CD8-positive, alpha-beta memory T cell (primary cell): ENCODE results near the gene MCEMP1. TPM values are rescaled to one million over a fixed set of nuclear protein-coding genes. Genes with fewer than 3 reads are reported as not detected.

Source experiments
- CTCF ChIA-PET: fragments of 350-600 bp; sonication (Branson Sonifier 250); formaldehyde crosslinking; loops from one replicate; lab custom pipeline; 2021; ENCODE audit warnings: antibody characterized with exemption; lab: Charles Lee
- POLR2A ChIA-PET: fragments of 350-600 bp; sonication (Branson Sonifier 250); formaldehyde crosslinking; loops from one replicate; lab custom pipeline; 2021; ENCODE audit warnings: antibody characterized with exemption; lab: Charles Lee
- DNase-seq, 5 donors: peaks; one replicate each; pipeline versions ENCODE4 v3.0.0 to v3.0.0-alpha.2; 2020 to 2022; ENCODE audit warnings: mixed read lengths in 1 of 5
- H3K27ac ChIP-seq: one replicate; pipeline ENCODE4 v1.7.0; 2013; ENCODE audit warnings: low read depth, mild to moderate bottlenecking, low read length, moderate library complexity
- H3K27me3 ChIP-seq: 2 replicates; pipeline ENCODE4 v1.7.0; 2013; ENCODE audit warnings: low read length, mild to moderate bottlenecking; ENCODE audit not compliant: insufficient read depth, poor library complexity, severe bottlenecking
- H3K36me3 ChIP-seq: 2 replicates; pipeline ENCODE4 v1.7.0; 2013; ENCODE audit warnings: mild to moderate bottlenecking, low read length, moderate library complexity; ENCODE audit not compliant: insufficient read depth
- H3K4me1 ChIP-seq: 2 replicates; pipeline ENCODE4 v1.7.0; 2013; ENCODE audit warnings: mild to moderate bottlenecking, low read length, moderate library complexity; ENCODE audit not compliant: insufficient read depth
- H3K4me3 ChIP-seq: 2 replicates; pipeline ENCODE4 v1.7.0; 2013; ENCODE audit warnings: mild to moderate bottlenecking, low read length
- H3K9me3 ChIP-seq: 2 replicates; pipeline ENCODE4 v1.7.0; 2013; ENCODE audit warnings: mild to moderate bottlenecking, low read length
- H3K27ac Mint-ChIP-seq, 8 donors: one replicate each; pipeline ENCODE4 v1.8.0; 2020 to 2021; ENCODE audit warnings: mixed read lengths in 8 of 8, mild to moderate bottlenecking in 6 of 8, inconsistent platforms in 3 of 8, moderate library complexity in 3 of 8
- H3K27me3 Mint-ChIP-seq, 2 donors: one replicate each; pipeline ENCODE4 v1.8.0; 2020 to 2021; ENCODE audit warnings: mixed read lengths in 2 of 2, mild to moderate bottlenecking in 1 of 2, moderate library complexity in 1 of 2
- H3K36me3 Mint-ChIP-seq, 3 donors: one replicate each; pipeline ENCODE4 v1.8.0; 2020 to 2021; ENCODE audit warnings: mixed read lengths in 3 of 3, inconsistent platforms in 1 of 3, mild to moderate bottlenecking in 1 of 3
- H3K4me1 Mint-ChIP-seq, 3 donors: one replicate each; pipeline ENCODE4 v1.8.0; 2020 to 2021; ENCODE audit warnings: mixed read lengths in 3 of 3, inconsistent platforms in 1 of 3, mild to moderate bottlenecking in 1 of 3
- H3K4me3 Mint-ChIP-seq, 7 donors: one replicate each; pipeline ENCODE4 v1.8.0; 2020 to 2021; ENCODE audit warnings: mixed read lengths in 7 of 7, mild to moderate bottlenecking in 6 of 7, moderate library complexity in 4 of 7, inconsistent platforms in 2 of 7
- H3K9me3 Mint-ChIP-seq, 5 donors: one replicate each; pipeline ENCODE4 v1.8.0; 2020 to 2022; ENCODE audit warnings: mixed read lengths in 5 of 5, mild to moderate bottlenecking in 3 of 5, moderate library complexity in 2 of 5, inconsistent platforms in 1 of 5
- polyA plus RNA-seq: library from polyadenylated mRNA; unstranded; fragments of 300-500 nt; fragmentation: Illumina TruSeq; gene quantifications from one replicate; pipeline ENCODE4 v1.2.3, GENCODE V29; 2021
- total RNA-seq, 2 experiments: library from RNA; stranded (reverse); gene quantifications; one replicate each; pipeline ENCODE4 v1.2.3, GENCODE V29; 2021

Gene MCEMP1
- total and polyA plus RNA-seq, 3 experiments from 2014 or later = not detected

- H3K27ac ChIP-seq = no peak overlapping the region
- H3K9me3 ChIP-seq = no peaks in the 10 kb centered on the region
- H3K27me3 Mint-ChIP-seq = peaks cover 0 to 3% of the 10 kb centered on the region in 2 donors
- peak overlapping the region in 4 of 8 donors; percentile 6 to 91 (median 49) for H3K27ac Mint-ChIP-seq
- peaks cover 6% of the 10 kb centered on the region for H3K36me3 ChIP-seq
- H3K4me3 Mint-ChIP-seq = peak overlapping the region in 2 of 7 donors; percentile 6 to 20
- CTCF ChIA-PET = no interaction called here
- H3K4me1 ChIP-seq = peaks cover 9% of the 10 kb centered on the region
- H3K27me3 ChIP-seq = no peaks in the 10 kb centered on the region
- no peak for DNase-seq
- H3K9me3 Mint-ChIP-seq = no peaks in the 10 kb centered on the region
- H3K36me3 Mint-ChIP-seq = peaks cover 0 to 24% (median 2%) of the 10 kb centered on the region in 3 donors
- POLR2A ChIA-PET = no interaction called here
- H3K4me3 ChIP-seq = no peak overlapping the region
- peaks cover 5 to 14% (median 9%) of the 10 kb centered on the region in 3 donors for H3K4me1 Mint-ChIP-seq
Measured at GRCh38 chr19:7685546-7686445, 8.9 kb downstream of the MCEMP1 start.

- Histone ChIP-seq H3K36me3 (peaks cover 6% of the 10 kb centered on the region), H3K27ac (no peak overlapping the region), H3K9me3 (peaks cover 10% of the 10 kb centered on the region), H3K4me1 (peaks cover under 1% of the 10 kb centered on the region), H3K4me3 (no peak overlapping the region), H3K27me3 (no peaks in the 10 kb centered on the region)
- POLR2A ChIA-PET = no interaction called here
- Mint-ChIP-seq H3K4me3 (no peak overlapping the region), H3K27me3 (peaks cover 0 to 3% of the 10 kb centered on the region in 2 donors), H3K9me3 (no peaks in the 10 kb centered on the region), H3K27ac (peak overlapping the region in 1 of 8 donors; percentile 18), H3K36me3 (peaks cover 0 to 17% (median 2%) of the 10 kb centered on the region in 3 donors), H3K4me1 (peaks cover 0 to 6% (median 3%) of the 10 kb centered on the region in 3 donors)
- CTCF ChIA-PET = no interaction called here
- DNase-seq = no peak
Measured at GRCh38 chr19:7687177-7687576, 10.3 kb downstream of the MCEMP1 start.

- Histone ChIP-seq H3K36me3 (no peaks in the 10 kb centered on the region), H3K27ac (no peak overlapping the region), H3K4me1 (peaks cover 11% of the 10 kb centered on the region), H3K27me3 (no peaks in the 10 kb centered on the region), H3K9me3 (peaks cover 16% of the 10 kb centered on the region), H3K4me3 (no peak overlapping the region)
- Mint-ChIP-seq H3K4me1 (peaks cover 0 to 2% (median 0%) of the 10 kb centered on the region in 3 donors), H3K27ac (no peak overlapping the region), H3K9me3 (no peaks in the 10 kb centered on the region), H3K36me3 (peaks cover 0 to 7% (median 0%) of the 10 kb centered on the region in 3 donors), H3K27me3 (peaks cover 0 to 3% of the 10 kb centered on the region in 2 donors), H3K4me3 (no peak overlapping the region)
- no peak for DNase-seq
- POLR2A ChIA-PET = no interaction called here
- CTCF ChIA-PET = interaction anchor here (1.4 kb wide), 1 partner anchor 8 kb away, joined by 3 read pairs; the partner anchor contains the start of gene TRAPPC5
Measured at GRCh38 chr19:7689165-7689564, 12.3 kb downstream of the MCEMP1 start.

GRCh38 chr19:7690779-7691258 lies 13.9 kb downstream of the MCEMP1 start:
- Histone ChIP-seq H3K27ac (no peak overlapping the region), H3K27me3 (no peaks in the 10 kb centered on the region), H3K36me3 (no peaks in the 10 kb centered on the region), H3K4me3 (no peak overlapping the region), H3K9me3 (peaks cover 16% of the 10 kb centered on the region), H3K4me1 (peaks cover 11% of the 10 kb centered on the region)
- Mint-ChIP-seq H3K27me3 (peaks cover 0 to 4% of the 10 kb centered on the region in 2 donors), H3K4me3 (no peak overlapping the region), H3K4me1 (peaks cover 0 to 6% (median 0%) of the 10 kb centered on the region in 3 donors), H3K9me3 (no peaks in the 10 kb centered on the region), H3K27ac (no peak overlapping the region), H3K36me3 (peaks cover 0 to under 1% (median 0%) of the 10 kb centered on the region in 3 donors)
- POLR2A ChIA-PET = no interaction called here
- peak in 1 of 5 donors; percentile 51 for DNase-seq
- CTCF ChIA-PET = no interaction called here

- Mint-ChIP-seq H3K9me3 (no peaks in the 10 kb centered on the region), H3K4me3 (no peak overlapping the region), H3K27ac (no peak overlapping the region), H3K27me3 (peaks cover 1 to 4% of the 10 kb centered on the region in 2 donors), H3K36me3 (no peaks in the 10 kb centered on the region), H3K4me1 (peaks cover 0 to 6% (median 0%) of the 10 kb centered on the region in 3 donors)
- Histone ChIP-seq H3K36me3 (no peaks in the 10 kb centered on the region), H3K4me3 (no peak overlapping the region), H3K9me3 (peaks cover 16% of the 10 kb centered on the region), H3K27me3 (no peaks in the 10 kb centered on the region), H3K4me1 (peaks cover 11% of the 10 kb centered on the region), H3K27ac (peak overlapping the region; percentile 20)
- POLR2A ChIA-PET = no interaction called here
- CTCF ChIA-PET = no interaction called here
- peak in 4 of 5 donors; percentile 17 to 66 (median 46) for DNase-seq
Measured at GRCh38 chr19:7691497-7691896, 14.6 kb downstream of the MCEMP1 start.

- H3K9me3 ChIP-seq = peaks cover 16% of the 10 kb centered on the region
- no peaks in the 10 kb centered on the region for H3K9me3 Mint-ChIP-seq
- H3K27ac Mint-ChIP-seq = no peak overlapping the region
- no peaks in the 10 kb centered on the region for H3K36me3 Mint-ChIP-seq
- no peak overlapping the region for H3K4me3 Mint-ChIP-seq
- CTCF ChIA-PET = no interaction called here
- no peak overlapping the region for H3K27ac ChIP-seq
- H3K4me1 ChIP-seq = peaks cover 11% of the 10 kb centered on the region
- peaks cover 8 to 10% of the 10 kb centered on the region in 2 donors for H3K27me3 Mint-ChIP-seq
- H3K36me3 ChIP-seq = no peaks in the 10 kb centered on the region
- DNase-seq = peak in 4 of 5 donors; percentile 28 to 75 (median 60)
- POLR2A ChIA-PET = interaction anchor here (0.9 kb wide), 1 partner anchor 13 kb away, joined by 3 read pairs; no protein-coding TSS in a partner anchor
- H3K4me1 Mint-ChIP-seq = peaks cover 0 to 6% (median 0%) of the 10 kb centered on the region in 3 donors
- H3K27me3 ChIP-seq = no peaks in the 10 kb centered on the region
- no peak overlapping the region for H3K4me3 ChIP-seq
Measured at GRCh38 chr19:7692417-7693088, 15.7 kb downstream of the MCEMP1 start.

- no peak overlapping the region for H3K4me3 ChIP-seq
- DNase-seq = no peak
- Mint-ChIP-seq H3K9me3 (no peaks in the 10 kb centered on the region), H3K27ac (peak overlapping the region in 1 of 8 donors; percentile 10), H3K27me3 (peaks cover 13 to 20% of the 10 kb centered on the region in 2 donors), H3K36me3 (no peaks in the 10 kb centered on the region), H3K4me1 (peaks cover 0 to 12% (median under 1%) of the 10 kb centered on the region in 3 donors), H3K4me3 (no peak overlapping the region)
- POLR2A ChIA-PET = no interaction called here
- H3K4me1 ChIP-seq = peaks cover 11% of the 10 kb centered on the region
- H3K27me3 ChIP-seq = no peaks in the 10 kb centered on the region
- H3K27ac ChIP-seq = no peak overlapping the region
- CTCF ChIA-PET = no interaction called here
- peaks cover 16% of the 10 kb centered on the region for H3K9me3 ChIP-seq
- H3K36me3 ChIP-seq = no peaks in the 10 kb centered on the region
Measured at GRCh38 chr19:7694499-7694898, 17.6 kb downstream of the MCEMP1 start.
